ENCODE data around the gene EEFSEC. TPM values are rescaled to one million over a fixed set of nuclear protein-coding genes. Genes with fewer than 3 reads are reported as not detected.

EEFSEC gene
- total RNA-seq, 1 donor, result 3.0 TPM

GRCh38 chr3:128182656-128183055 lies 29.4 kb downstream of the EEFSEC start:
- DNase-seq (ENCODE audit: low read depth), result no peak
- TF ChIP-seq CTCF (IDR thresholded peaks at IDR 0.05; ENCODE audit: insufficient read depth, low read depth, low read length), result no peak
- no peak overlapping the region for H3K4me3 ChIP-seq (ENCODE audit: low read depth, low read length)

GRCh38 chr3:128185630-128186447 lies 32.6 kb downstream of the EEFSEC start:
- no peak overlapping the region for H3K4me3 ChIP-seq (ENCODE audit: low read depth, low read length)
- no peak for TF ChIP-seq CTCF (IDR thresholded peaks at IDR 0.05; ENCODE audit: insufficient read depth, low read depth, low read length)
- no peak for DNase-seq (ENCODE audit: low read depth)

- no peak for TF ChIP-seq CTCF (IDR thresholded peaks at IDR 0.05; ENCODE audit: insufficient read depth, low read depth, low read length)
- no peak for DNase-seq (ENCODE audit: low read depth)
- no peak overlapping the region for H3K4me3 ChIP-seq (ENCODE audit: low read depth, low read length)
Measured at GRCh38 chr3:128187495-128187894, 34.2 kb downstream of the EEFSEC start.

- TF ChIP-seq CTCF (IDR thresholded peaks at IDR 0.05; ENCODE audit: insufficient read depth, low read depth, low read length), result no peak
- DNase-seq (ENCODE audit: low read depth), result no peak
- no peak overlapping the region for H3K4me3 ChIP-seq (ENCODE audit: low read depth, low read length)
Measured at GRCh38 chr3:128188326-128188725, 35.0 kb downstream of the EEFSEC start.

- no peak for DNase-seq (ENCODE audit: low read depth)
- H3K4me3 ChIP-seq (ENCODE audit: low read depth, low read length), result no peak overlapping the region
- TF ChIP-seq CTCF (IDR thresholded peaks at IDR 0.05; ENCODE audit: insufficient read depth, low read depth, low read length), result no peak
Measured at GRCh38 chr3:128188956-128189355, 35.7 kb downstream of the EEFSEC start.

- no peak for TF ChIP-seq CTCF (IDR thresholded peaks at IDR 0.05; ENCODE audit: insufficient read depth, low read depth, low read length)
- DNase-seq (ENCODE audit: low read depth), result no peak
- H3K4me3 ChIP-seq (ENCODE audit: low read depth, low read length), result no peak overlapping the region
Measured at GRCh38 chr3:128190501-128190900, 37.2 kb downstream of the EEFSEC start.

- H3K4me3 ChIP-seq (ENCODE audit: low read depth, low read length), result no peak overlapping the region
- no peak for TF ChIP-seq CTCF (IDR thresholded peaks at IDR 0.05; ENCODE audit: insufficient read depth, low read depth, low read length)
- no peak for DNase-seq (ENCODE audit: low read depth)
Measured at GRCh38 chr3:128192131-128192530, 38.9 kb downstream of the EEFSEC start.

Data from fibroblast of villous mesenchyme (primary cell).